GM23248 (cell line): ENCODE data around the gene CYB5A. TPM values are rescaled to one million over a fixed set of nuclear protein-coding genes. Genes with fewer than 3 reads are reported as not detected.
A peak's percentile ranks its signal among the peaks of the same experiment; 100 is the strongest.

Experiments
- DNase-seq: peaks from one replicate; pipeline ENCODE4 v3.0.0-alpha.2; 2015
- H2AFZ ChIP-seq: fragments of 200-600 bp; sonication (generic); 2 replicates; pipeline ENCODE4 v1.6.1; 2016; ENCODE audit warnings: antibody characterized with exemption
- H3F3A ChIP-seq: fragments of 200-600 bp; sonication (generic); 2 replicates; pipeline ENCODE4 v1.6.1; 2016; ENCODE audit warnings: mild to moderate bottlenecking, antibody characterized with exemption, mixed run types; ENCODE audit not compliant: insufficient read depth
- H3K27ac ChIP-seq: fragments of 200-600 bp; sonication (generic); 2 replicates; pipeline ENCODE4 v1.5.1; 2016; ENCODE audit warnings: mild to moderate bottlenecking
- H3K27me3 ChIP-seq: fragments of 200-600 bp; sonication (generic); replicated peaks from 2 replicates; pipeline ENCODE4 v1.6.1; 2016; ENCODE audit warnings: mild to moderate bottlenecking; ENCODE audit not compliant: insufficient read depth
- H3K36me3 ChIP-seq: fragments of 200-600 bp; sonication (generic); 2 replicates; pipeline ENCODE4 v1.6.1; 2016; ENCODE audit warnings: low read depth, mild to moderate bottlenecking
- H3K4me1 ChIP-seq: fragments of 200-600 bp; sonication (generic); 2 replicates; pipeline ENCODE4 v1.6.1; 2016; ENCODE audit warnings: mild to moderate bottlenecking; ENCODE audit not compliant: insufficient read depth
- H3K4me2 ChIP-seq: fragments of 200-600 bp; sonication (generic); one replicate; pipeline ENCODE4 v1.6.1; 2016; ENCODE audit warnings: mild to moderate bottlenecking; ENCODE audit not compliant: unreplicated experiment
- H3K4me3 ChIP-seq: fragments of 200-600 bp; sonication (generic); 2 replicates; pipeline ENCODE4 v1.5.1; 2016; ENCODE audit warnings: mild to moderate bottlenecking
- H3K79me2 ChIP-seq: fragments of 200-600 bp; sonication (generic); 2 replicates; pipeline ENCODE4 v1.6.1; 2016; ENCODE audit warnings: mild to moderate bottlenecking; ENCODE audit not compliant: insufficient read depth
- H3K9ac ChIP-seq: fragments of 200-600 bp; sonication (generic); 2 replicates; pipeline ENCODE4 v1.6.1; 2016; ENCODE audit warnings: mild to moderate bottlenecking
- H3K9me2 ChIP-seq: fragments of 200-600 bp; sonication (generic); 2 replicates; pipeline ENCODE4 v1.6.1; 2016; ENCODE audit warnings: mixed run types, mild to moderate bottlenecking, moderate library complexity; ENCODE audit not compliant: insufficient read depth
- H3K9me3 ChIP-seq: fragments of 200-600 bp; sonication (generic); one replicate; pipeline ENCODE4 v1.6.1; 2017; ENCODE audit warnings: low read depth
- H4K20me1 ChIP-seq: fragments of 200-600 bp; sonication (generic); 2 replicates; pipeline ENCODE4 v1.6.0; 2016; ENCODE audit not compliant: insufficient read depth
- EZH2 ChIP-seq: fragments of 200-600 bp; sonication (generic); IDR thresholded peaks from 2 replicates; pipeline ENCODE4 v1.6.1; 2018; ENCODE audit warnings: antibody characterized with exemption, mild to moderate bottlenecking; ENCODE audit not compliant: insufficient read depth, poor library complexity, severe bottlenecking
- EZH2phosphoT487 ChIP-seq: fragments of 200-600 bp; sonication (generic); IDR thresholded peaks from 2 replicates; pipeline ENCODE4 v1.6.1; 2018; ENCODE audit warnings: antibody characterized with exemption, moderate library complexity, mild to moderate bottlenecking, low read depth; ENCODE audit not compliant: insufficient read depth
- WGBS, 2 experiments: methylation state at CpG; one replicate each; pipeline ENCODE4 v1.1.6; 2015 to 2017; ENCODE audit warnings: low lambda C conversion rate in 2 of 2, low coverage in 1 of 2; ENCODE audit errors: missing lambda C conversion rate in 2 of 2; 5-methylcytosine and 5-hydroxymethylcytosine counted together
- in situ Hi-C: fragments of 300-500 bp; cut with MboI; formaldehyde crosslinking; loops from 2 replicates; pipeline ENCODE4 v1.15.0; 2020
- polyA plus RNA-seq: library from polyadenylated mRNA; unstranded; fragments of >200 nt; fragmentation: Nextera tagmentation; extraction: Ambion mirVana; gene quantifications from 2 replicates; pipeline ENCODE4 v1.2.1, GENCODE V29; 2016
- total RNA-seq: library from RNA; depleted of rRNA; stranded (reverse); fragments of >200 nt; shearing (Covaris generic); gene quantifications from 2 replicates; pipeline ENCODE4 v1.2.3, GENCODE V29; 2014

CYB5A gene
- total and polyA plus RNA-seq, 2 experiments from 2014 or later, result 55.0 to 117 TPM

DNA sequence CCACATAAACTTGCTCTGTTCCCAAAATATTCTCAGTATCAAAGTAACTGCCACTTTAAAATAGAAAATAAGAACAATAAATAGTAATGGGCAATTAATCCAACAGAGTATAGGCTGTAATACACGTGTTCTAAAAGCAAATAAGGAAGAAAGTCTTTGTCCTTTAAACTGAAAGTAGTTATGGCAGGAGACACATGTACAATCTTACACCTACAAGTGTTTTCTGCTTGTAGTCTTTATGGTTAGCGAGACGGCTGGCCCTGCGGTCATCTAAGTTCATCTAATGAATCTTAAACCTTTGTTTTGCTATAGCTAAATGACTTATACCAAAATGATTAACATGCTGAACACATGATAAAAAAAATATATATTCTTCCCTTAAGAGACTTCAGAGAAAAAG, 32.4 kb downstream of the CYB5A start:
- H3K9me2 ChIP-seq, result no peaks in the 10 kb centered on the region
- H3K79me2 ChIP-seq, result no peaks in the 10 kb centered on the region
- no peaks in the 10 kb centered on the region for H3K4me1 ChIP-seq
- no peaks in the 10 kb centered on the region for H3F3A ChIP-seq
- H2AFZ ChIP-seq, result no peak overlapping the region
- H3K9me3 ChIP-seq, result no peaks in the 10 kb centered on the region
- no peaks in the 10 kb centered on the region for H4K20me1 ChIP-seq
- no peak overlapping the region for H3K4me3 ChIP-seq
- no peak for DNase-seq
- H3K9ac ChIP-seq, result no peak overlapping the region
- WGBS, 2 experiments, result 88 to 93% methylated on average over 4 of the region's 4 CpGs
- TF ChIP-seq EZH2 (no peak), EZH2phosphoT487 (no peak)
- H3K27ac ChIP-seq, result no peak overlapping the region
- no peak overlapping the region for H3K4me2 ChIP-seq
- H3K27me3 ChIP-seq, result no peaks in the 10 kb centered on the region
- H3K36me3 ChIP-seq, result no peaks in the 10 kb centered on the region; the same call in 1 of the 2 replicates
- in situ Hi-C loops, result no loop called here

DNA sequence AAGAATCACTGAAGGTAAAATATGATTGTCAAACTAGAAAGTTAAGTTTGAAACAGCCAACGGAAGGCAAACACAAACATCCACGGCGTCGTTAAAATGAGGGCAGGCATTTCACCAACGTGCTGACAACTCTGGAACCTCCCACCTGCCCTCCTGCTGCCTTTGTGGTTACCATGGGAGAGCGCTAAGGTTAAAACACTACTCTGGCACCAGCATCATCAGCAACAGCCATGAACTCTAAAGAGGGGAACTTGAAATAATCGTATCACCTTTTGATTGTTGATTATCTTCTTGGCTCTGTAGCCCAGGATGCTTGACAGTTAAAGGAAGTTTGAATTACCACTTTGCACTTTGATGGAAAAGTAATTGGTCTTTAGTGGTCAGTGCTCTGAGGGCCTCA, 34.7 kb downstream of the CYB5A start:
- TF ChIP-seq EZH2 (no peak), EZH2phosphoT487 (no peak)
- WGBS, 2 experiments, result 71 to 74% methylated on average over 7 of the region's 7 CpGs
- Histone ChIP-seq H3K4me2 (no peak overlapping the region), H3K36me3 (no peaks in the 10 kb centered on the region), H3K9ac (no peak overlapping the region), H3K9me2 (no peaks in the 10 kb centered on the region), H3K79me2 (no peaks in the 10 kb centered on the region), H3K9me3 (no peaks in the 10 kb centered on the region), H3F3A (peaks cover 5% of the 10 kb centered on the region), H3K4me1 (peaks cover 4% of the 10 kb centered on the region), H3K4me3 (no peak overlapping the region), H3K27ac (no peak overlapping the region), H3K27me3 (no peaks in the 10 kb centered on the region), H2AFZ (no peak overlapping the region), H4K20me1 (no peaks in the 10 kb centered on the region)
- no peak for DNase-seq
- in situ Hi-C loops, result no loop called here

DNA sequence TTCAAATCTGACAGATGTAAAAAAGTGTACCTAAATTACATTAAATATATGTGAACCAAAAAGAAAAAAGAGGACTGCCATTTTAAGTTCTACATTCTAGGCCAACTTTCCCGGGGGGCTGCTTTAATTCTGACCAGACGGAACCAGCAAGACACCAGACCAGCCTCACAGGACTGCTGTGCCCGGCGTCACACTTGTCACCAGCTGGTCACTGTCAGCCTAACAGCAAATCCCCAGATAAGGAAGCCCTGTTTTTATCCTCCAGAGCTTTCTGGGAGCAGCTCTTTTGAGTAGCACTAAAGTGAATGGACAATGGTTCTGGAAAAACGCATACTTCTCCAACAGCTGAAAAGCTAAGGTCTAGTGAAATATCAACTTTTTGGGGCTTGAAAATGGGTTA, 35.6 kb downstream of the CYB5A start:
- in situ Hi-C loops, result no loop called here
- H3K9ac ChIP-seq, result no peak overlapping the region
- H3K27ac ChIP-seq, result no peak overlapping the region
- no peak overlapping the region for H3K4me3 ChIP-seq
- H3K27me3 ChIP-seq, result no peaks in the 10 kb centered on the region
- no peak overlapping the region for H2AFZ ChIP-seq
- no peaks in the 10 kb centered on the region for H3K36me3 ChIP-seq
- H3K4me2 ChIP-seq, result no peak overlapping the region
- TF ChIP-seq EZH2phosphoT487, result no peak
- TF ChIP-seq EZH2, result no peak
- H4K20me1 ChIP-seq, result no peaks in the 10 kb centered on the region
- H3K9me2 ChIP-seq, result no peaks in the 10 kb centered on the region
- 86 to 87% methylated on average over 5 of the region's 5 CpGs for WGBS, 2 experiments
- peaks cover 13% of the 10 kb centered on the region for H3K4me1 ChIP-seq
- H3K79me2 ChIP-seq, result no peaks in the 10 kb centered on the region
- H3K9me3 ChIP-seq, result no peaks in the 10 kb centered on the region
- H3F3A ChIP-seq, result peaks cover 14% of the 10 kb centered on the region
- DNase-seq, result no peak

DNA sequence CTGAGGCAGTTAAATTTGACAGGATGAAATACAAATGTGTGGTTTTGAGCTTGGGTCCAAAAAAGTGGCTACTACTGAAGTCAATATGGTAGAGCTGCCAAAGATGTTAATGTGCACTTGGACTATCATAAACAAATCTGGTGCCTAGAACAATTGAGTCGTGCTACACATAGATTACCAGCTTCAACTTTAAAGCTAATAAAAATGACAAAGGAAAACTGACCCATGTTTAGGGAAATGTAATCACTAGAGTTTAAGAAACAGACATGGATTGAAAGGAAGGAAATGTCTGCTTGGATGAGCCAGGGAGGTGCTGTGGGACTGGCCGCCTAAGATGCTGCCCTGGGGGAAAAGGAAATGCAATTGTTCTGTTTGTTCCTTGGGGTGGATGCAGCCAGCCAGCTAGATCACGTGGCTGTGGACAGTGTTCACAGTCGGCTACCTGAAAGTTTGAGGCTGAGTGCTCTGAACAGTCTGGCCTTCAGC, 36.6 kb downstream of the CYB5A start:
- no peaks in the 10 kb centered on the region for H3K27me3 ChIP-seq
- no peaks in the 10 kb centered on the region for H4K20me1 ChIP-seq
- no peaks in the 10 kb centered on the region for H3K36me3 ChIP-seq
- no peak overlapping the region for H3K4me3 ChIP-seq
- H3K9me3 ChIP-seq, result no peaks in the 10 kb centered on the region
- H3K9me2 ChIP-seq, result no peaks in the 10 kb centered on the region
- TF ChIP-seq EZH2 (no peak), EZH2phosphoT487 (no peak)
- DNase-seq, result no peak
- 52 to 55% methylated on average over 4 of the region's 4 CpGs for WGBS, 2 experiments
- no peak overlapping the region for H3K9ac ChIP-seq
- peaks cover 17% of the 10 kb centered on the region for H3K4me1 ChIP-seq
- no peak overlapping the region for H3K27ac ChIP-seq
- H2AFZ ChIP-seq, result no peak overlapping the region
- in situ Hi-C loops, result no loop called here
- H3K4me2 ChIP-seq, result no peak overlapping the region
- peaks cover 15% of the 10 kb centered on the region for H3F3A ChIP-seq
- H3K79me2 ChIP-seq, result no peaks in the 10 kb centered on the region

DNA sequence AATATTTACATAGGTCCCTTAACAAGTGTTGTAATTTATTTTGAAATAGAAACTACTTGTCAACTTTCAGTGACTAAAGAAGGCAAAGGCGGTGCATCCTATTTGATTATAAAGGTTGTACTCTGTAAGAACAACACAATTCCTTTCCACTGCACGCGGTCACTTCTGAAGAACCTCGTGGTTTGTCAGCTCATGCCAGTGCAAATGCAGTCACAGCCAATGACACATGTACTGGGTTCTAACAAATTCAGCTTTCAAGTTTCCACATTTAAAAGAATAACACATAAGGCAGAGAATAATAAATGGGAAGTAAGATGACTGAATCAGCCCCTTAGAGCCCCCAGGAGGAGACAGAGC, 39.7 kb downstream of the CYB5A start:
- Histone ChIP-seq H3K79me2 (no peaks in the 10 kb centered on the region), H3K9me2 (no peaks in the 10 kb centered on the region), H4K20me1 (no peaks in the 10 kb centered on the region), H3K4me3 (peak overlapping the region; percentile 14; the same call in 1 of the 2 replicates), H3K4me1 (peaks cover 30% of the 10 kb centered on the region), H3K4me2 (peak overlapping the region; percentile 58), H3K9ac (no peak overlapping the region; the same call in 1 of the 2 replicates), H3K9me3 (no peaks in the 10 kb centered on the region), H3K36me3 (no peaks in the 10 kb centered on the region), H3K27me3 (no peaks in the 10 kb centered on the region), H3F3A (peaks cover 28% of the 10 kb centered on the region), H3K27ac (peak overlapping the region; percentile 41), H2AFZ (no peak overlapping the region)
- WGBS, 2 experiments, result 10 to 13% methylated on average over 4 of the region's 4 CpGs
- no peak for TF ChIP-seq EZH2
- TF ChIP-seq EZH2phosphoT487, result no peak
- in situ Hi-C loops, result no loop called here
- peak; percentile 68 for DNase-seq
